HCT116 (cell line): ENCODE measurements around the gene C2CD3. TPM values are rescaled to one million over a fixed set of nuclear protein-coding genes. Genes with fewer than 3 reads are reported as not detected.

Source experiments
- ATAC-seq: fragments of 200-7000 bp; cut with Tn5 transposase; 2 replicates; pipeline ENCODE4 v1.9.1; 2020; ENCODE audit warnings: mild to moderate bottlenecking, moderate library complexity
- BruUV-seq: library from RNA; stranded (reverse); fragments of 400-500 nt; replicated peaks from 2 replicates; lab custom pipeline; 2021; lab: Mats Ljungman, UMichigan
- CTCF ChIA-PET: fragments of 300-600 bp; sonication (Branson Sonifier 250); formaldehyde crosslinking; loops from one replicate; lab custom pipeline; 2021; ENCODE audit warnings: antibody characterized with exemption; lab: Charles Lee
- POLR2A ChIA-PET: fragments of 300-600, 350-600 bp; sonication (Branson Sonifier 250); formaldehyde crosslinking; loops from one replicate; lab custom pipeline; 2021; ENCODE audit warnings: antibody characterized with exemption; lab: Charles Lee
- RAD21 ChIA-PET, 2 experiments: fragments of 300-600 bp; sonication (Branson Sonifier 250); formaldehyde crosslinking; loops; one replicate each; lab custom pipeline; 2023; ENCODE audit warnings: low total read pairs in 2 of 2; ENCODE audit not compliant: uncharacterized antibody in 2 of 2, unreplicated experiment in 2 of 2, low non-redundant PET in 1 of 2; lab: Charles Lee
- DNase-seq: peaks from one replicate; pipeline ENCODE4 v3.0.0-alpha.2; 2010; ENCODE audit warnings: low read depth, low spot score
- H2AFZ ChIP-seq: fragments of 200-600 bp; shearing (Covaris generic), sonication (generic); 2 replicates; pipeline ENCODE4 v1.6.1; 2017; ENCODE audit warnings: low read depth, mixed run types, mixed read lengths, antibody characterized with exemption, low read length; ENCODE audit not compliant: poor library complexity, severe bottlenecking
- H3K27ac ChIP-seq: 2 replicates; pipeline ENCODE4 v1.5.1; 2012; ENCODE audit warnings: low read depth, low read length
- H3K27me3 ChIP-seq: fragments of 200-600 bp; sonication (generic); 2 replicates; pipeline ENCODE4 v1.6.1; 2016; ENCODE audit warnings: mixed run types, low read length, mixed read lengths; ENCODE audit not compliant: insufficient read depth
- H3K36me3 ChIP-seq, 2 experiments: fragments of 200-500 bp in 1 of 2; fragments of 200-600 bp in 1 of 2; sonication (Bioruptor generic) in 1 of 2; sonication (generic) in 1 of 2; 2 replicates each; pipeline versions ENCODE4 v1.5.1 to v1.6.1; 2014 to 2016; ENCODE audit warnings: low read length in 2 of 2, inconsistent platforms in 1 of 2, mixed read lengths in 1 of 2, mixed run types in 1 of 2; ENCODE audit not compliant: insufficient read depth in 2 of 2, control insufficient read depth in 1 of 2
- H3K4me1 ChIP-seq, 2 experiments: fragments of 200-600 bp in 1 of 2; sonication (generic) in 1 of 2; 2 replicates each; pipeline versions ENCODE4 v1.5.1 to v1.6.1; 2012 to 2017; ENCODE audit warnings: low read length in 2 of 2, inconsistent platforms in 1 of 2, mild to moderate bottlenecking in 1 of 2, mixed read lengths in 1 of 2, mixed run types in 1 of 2, moderate library complexity in 1 of 2; ENCODE audit not compliant: insufficient read depth in 2 of 2, control insufficient read depth in 1 of 2
- H3K4me2 ChIP-seq: fragments of 200-600 bp; sonication (generic); 2 replicates; pipeline ENCODE4 v1.6.1; 2017; ENCODE audit warnings: mixed run types, low read length, mixed read lengths
- H3K4me3 ChIP-seq, 2 experiments: fragments of 200-600 bp in 1 of 2; sonication (generic) in 1 of 2; replicated peaks in 1 of 2; 2 replicates each; pipeline ENCODE4 v1.5.1; 2011 to 2016; ENCODE audit warnings: low read length in 2 of 2, control low read depth in 1 of 2, low read depth in 1 of 2, mild to moderate bottlenecking in 1 of 2, mixed read lengths in 1 of 2, mixed run types in 1 of 2
- H3K79me2 ChIP-seq: fragments of 200-600 bp; sonication (generic); 2 replicates; pipeline ENCODE4 v1.6.1; 2017; ENCODE audit warnings: mild to moderate bottlenecking, mixed run types, low read length, moderate library complexity, mixed read lengths; ENCODE audit not compliant: insufficient read depth
- H3K9ac ChIP-seq: fragments of 200-600 bp; sonication (generic); 2 replicates; pipeline ENCODE4 v1.6.1; 2016; ENCODE audit warnings: low read length, mixed read lengths
- H3K9me2 ChIP-seq: fragments of 200-600 bp; sonication (generic), shearing (Covaris generic); 2 replicates; pipeline ENCODE4 v1.6.1; 2017; ENCODE audit warnings: mixed run types, mild to moderate bottlenecking, moderate library complexity; ENCODE audit not compliant: insufficient read depth
- H3K9me3 ChIP-seq, 2 experiments: fragments of 200-500 bp in 1 of 2; fragments of 200-600 bp in 1 of 2; sonication (Bioruptor generic) in 1 of 2; sonication (generic) in 1 of 2; 2 replicates each; pipeline ENCODE4 v1.6.1; 2014 to 2017; ENCODE audit warnings: low read length in 2 of 2, mixed read lengths in 2 of 2, inconsistent platforms in 1 of 2, low read depth in 1 of 2, mild to moderate bottlenecking in 1 of 2, mixed run types in 1 of 2, moderate library complexity in 1 of 2; ENCODE audit not compliant: control insufficient read depth in 1 of 2, insufficient read depth in 1 of 2
- H4K20me1 ChIP-seq: fragments of 200-600 bp; sonication (generic), shearing (Covaris generic); 2 replicates; pipeline ENCODE4 v1.6.1; 2017; ENCODE audit warnings: mixed run types, mild to moderate bottlenecking, moderate library complexity; ENCODE audit not compliant: insufficient read depth
- CBX3 ChIP-seq: IDR thresholded peaks from 2 replicates; pipeline ENCODE4 v1.6.1; 2012; ENCODE audit warnings: low read depth
- EZH2 ChIP-seq: fragments of 200-600 bp; sonication (generic); IDR thresholded peaks from 2 replicates; pipeline ENCODE4 v1.6.1; 2017; ENCODE audit warnings: antibody characterized with exemption, mixed run types
- EZH2phosphoT487 ChIP-seq: fragments of 200-600 bp; IDR thresholded peaks from 2 replicates; pipeline ENCODE4 v1.6.1; 2018; ENCODE audit warnings: antibody characterized with exemption, borderline replicate concordance
- JUND ChIP-seq: IDR thresholded peaks from 2 replicates; pipeline ENCODE4 v1.6.1; 2012
- RAD21 ChIP-seq: IDR thresholded peaks from 2 replicates; pipeline ENCODE4 v1.6.1; 2012; ENCODE audit warnings: low read depth, mild to moderate bottlenecking
- REST ChIP-seq: IDR thresholded peaks from 2 replicates; pipeline ENCODE4 v1.6.1; 2012; ENCODE audit warnings: low read depth
- SIN3A ChIP-seq: IDR thresholded peaks from 2 replicates; pipeline ENCODE4 v1.6.1; 2012; ENCODE audit warnings: low read depth
- SP1 ChIP-seq: IDR thresholded peaks from 2 replicates; pipeline ENCODE4 v1.6.1; 2012; ENCODE audit warnings: low read depth
- SRF ChIP-seq: IDR thresholded peaks from 2 replicates; pipeline ENCODE4 v1.6.1; 2012; ENCODE audit warnings: low read depth
- ZBTB33 ChIP-seq: IDR thresholded peaks from 2 replicates; pipeline ENCODE4 v1.6.1; 2011; ENCODE audit warnings: mild to moderate bottlenecking, low read length, moderate library complexity; ENCODE audit not compliant: insufficient replicate concordance; ENCODE audit errors: extremely low read depth
- intact Hi-C: fragments of 100-400 bp; cut with micrococcal nuclease; formaldehyde crosslinking; loops from 2 replicates; pipeline ENCODE4 v1.10.0; 2022
- total RNA-seq: library from RNA; stranded (reverse); gene quantifications from one replicate; pipeline ENCODE4 v1.2.1, GENCODE V29; 2021; ENCODE audit not compliant: unreplicated experiment
- TF ChIP-seq, protein P1 (sequence below): IDR thresholded peaks from 2 replicates; pipeline ENCODE4 v1.6.1; 2012

The C2CD3 gene
- total RNA-seq, 1 experiment from 2014 or later: 30.6 TPM

DNA sequence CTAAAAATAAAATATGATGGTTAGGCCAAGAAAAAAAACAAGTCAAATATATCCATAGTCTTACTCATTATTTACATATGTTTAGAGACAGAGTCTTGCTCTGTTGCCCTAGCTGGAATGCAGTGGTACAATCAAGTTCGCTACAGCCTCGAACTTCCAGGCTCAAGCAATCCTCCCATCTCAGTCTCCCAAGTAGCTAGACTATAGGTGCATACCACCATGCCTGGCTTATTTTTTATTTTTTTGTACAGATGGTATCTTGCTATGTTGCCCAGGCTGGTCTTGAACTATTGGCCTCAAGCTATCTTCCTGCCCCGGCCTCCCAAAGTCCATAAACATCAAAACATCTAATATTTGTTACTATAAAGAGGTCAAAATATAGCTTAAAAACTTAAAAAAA, 36.1 kb downstream of the C2CD3 start (continued):
- TF ChIP-seq ZBTB33: no peak
- TF ChIP-seq SP1: no peak
- no peak for TF ChIP-seq EZH2phosphoT487
- TF ChIP-seq SRF: no peak
- TF ChIP-seq REST: no peak
- TF ChIP-seq, protein P1, sequence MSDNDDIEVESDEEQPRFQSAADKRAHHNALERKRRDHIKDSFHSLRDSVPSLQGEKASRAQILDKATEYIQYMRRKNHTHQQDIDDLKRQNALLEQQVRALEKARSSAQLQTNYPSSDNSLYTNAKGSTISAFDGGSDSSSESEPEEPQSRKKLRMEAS: no peak
- no peak for TF ChIP-seq EZH2

DNA sequence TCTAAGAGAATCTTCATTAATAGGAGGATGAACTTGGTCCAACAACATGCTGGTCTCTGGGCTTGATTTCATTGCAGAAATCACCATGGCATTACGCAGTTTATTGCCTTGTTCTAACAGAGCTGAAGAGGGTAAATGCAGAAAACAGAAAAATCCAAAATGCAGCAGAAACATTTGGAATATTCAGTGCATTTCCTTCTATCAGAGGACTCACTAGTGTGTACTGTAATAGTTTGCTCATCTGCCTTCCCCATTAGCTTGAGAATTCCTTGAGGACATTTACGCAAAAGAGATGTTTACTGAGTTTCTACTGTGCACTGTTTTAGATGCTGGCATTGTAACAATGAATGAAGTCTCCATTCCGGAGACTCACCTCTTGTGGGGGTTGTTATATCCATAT, 37.4 kb downstream of the C2CD3 start:
- RAD21 ChIA-PET: no interaction called here
- Histone ChIP-seq H3K9ac (no peak overlapping the region), H3K4me3 (no peak overlapping the region), H3K27ac (peak overlapping the region; percentile 95; the same call in 1 of the 2 replicates), H4K20me1 (no peaks in the 10 kb centered on the region), H3K27me3 (no peaks in the 10 kb centered on the region), H3K9me3 (no peaks in the 10 kb centered on the region), H3K4me2 (no peak overlapping the region), H3K79me2 (no peaks in the 10 kb centered on the region), H3K9me2 (no peaks in the 10 kb centered on the region), H3K36me3 (0 out of 4 replicates have a peak, but pooled peaks cover 6 to 7% of the 10 kb centered on the region in 2 experiments), H2AFZ (no peak overlapping the region), H3K4me1 (peaks cover 44 to 50% of the 10 kb centered on the region in 2 experiments)
- CTCF ChIA-PET: no interaction called here
- ATAC-seq (no peak), DNase-seq (no peak)
- no TSS peak for BruUV-seq
- TF ChIP-seq JUND (no peak), RAD21 (no peak), ZBTB33 (no peak), SIN3A (no peak), CBX3 (no peak)
- TF ChIP-seq, protein P1: no peak
- POLR2A ChIA-PET: no interaction called here
- intact Hi-C loops: no loop called here
